GM19372 (cell line): ENCODE results near the gene SLC5A2.
"Not testable (repeated sequence)": the region's sequence is repeated elsewhere in the genome, so short reads cannot be mapped to it uniquely, and the experiment has no call there.

ENCODE experiments used
- ATAC-seq: cut with Tn5 transposase; IDR thresholded peaks from one replicate; pipeline ENCODE4 v1.9.1; 2021; ENCODE audit warnings: mild to moderate bottlenecking, low read depth, moderate library complexity; ENCODE audit not compliant: unreplicated experiment

The SLC5A2 gene

GRCh38 chr16:31474773-31475738 lies 7.9 kb upstream of the SLC5A2 start:
- no peak for ATAC-seq

- ATAC-seq, result no peak
Observed at GRCh38 chr16:31475946-31476302, 7.0 kb upstream of the SLC5A2 start.

DNA sequence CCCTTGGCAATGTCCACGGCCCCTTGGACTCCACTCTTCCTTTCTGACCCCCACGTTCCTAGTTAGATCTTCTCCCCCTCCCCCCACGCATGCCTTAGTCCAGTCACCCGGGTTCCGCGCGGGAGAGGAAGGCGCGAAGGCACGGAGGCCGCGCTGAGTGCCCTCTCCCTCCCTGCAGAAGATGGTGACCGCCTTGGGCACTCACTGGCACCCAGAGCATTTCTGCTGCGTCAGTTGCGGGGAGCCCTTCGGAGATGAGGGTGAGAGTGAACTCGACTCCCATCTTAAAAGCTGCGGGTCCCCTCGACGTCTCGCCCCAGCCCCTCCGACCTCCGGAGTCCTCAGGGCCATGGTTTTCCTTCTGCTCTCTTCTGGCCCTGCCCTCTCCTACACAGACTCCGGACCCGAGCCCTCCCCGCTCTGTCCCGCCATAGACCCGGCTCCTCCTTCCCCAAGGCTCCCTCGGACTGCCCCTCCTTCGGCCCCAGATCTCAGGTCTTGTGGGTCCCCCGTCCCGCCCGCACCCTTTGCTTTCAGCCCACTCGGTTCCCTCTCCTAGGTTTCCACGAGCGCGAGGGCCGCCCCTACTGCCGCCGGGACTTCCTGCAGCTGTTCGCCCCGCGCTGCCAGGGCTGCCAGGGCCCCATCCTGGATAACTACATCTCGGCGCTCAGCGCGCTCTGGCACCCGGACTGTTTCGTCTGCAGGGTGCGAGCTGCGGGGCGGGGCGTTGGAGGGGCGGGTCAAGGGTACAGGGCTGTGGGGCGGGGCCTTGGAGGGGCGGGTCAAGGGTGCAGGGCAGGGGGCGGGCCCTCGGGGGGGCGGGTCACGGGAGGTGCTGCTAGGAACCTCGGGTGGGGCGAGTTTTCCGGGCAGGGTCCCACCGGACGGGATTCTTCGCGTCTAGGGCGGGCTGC lies 6.4 kb upstream of the SLC5A2 start:
- no peak for ATAC-seq

GRCh38 chr16:31477220-31478216 lies 5.4 kb upstream of the SLC5A2 start:
- no peak for ATAC-seq

GRCh38 chr16:31478956-31479355 lies 4.0 kb upstream of the SLC5A2 start:
- ATAC-seq, result no peak

- ATAC-seq, result no peak
Observed at GRCh38 chr16:31479751-31480150, 3.2 kb upstream of the SLC5A2 start.

- ATAC-seq, result no peak
Observed at GRCh38 chr16:31480851-31481536, 1.9 kb upstream of the SLC5A2 start.

DNA sequence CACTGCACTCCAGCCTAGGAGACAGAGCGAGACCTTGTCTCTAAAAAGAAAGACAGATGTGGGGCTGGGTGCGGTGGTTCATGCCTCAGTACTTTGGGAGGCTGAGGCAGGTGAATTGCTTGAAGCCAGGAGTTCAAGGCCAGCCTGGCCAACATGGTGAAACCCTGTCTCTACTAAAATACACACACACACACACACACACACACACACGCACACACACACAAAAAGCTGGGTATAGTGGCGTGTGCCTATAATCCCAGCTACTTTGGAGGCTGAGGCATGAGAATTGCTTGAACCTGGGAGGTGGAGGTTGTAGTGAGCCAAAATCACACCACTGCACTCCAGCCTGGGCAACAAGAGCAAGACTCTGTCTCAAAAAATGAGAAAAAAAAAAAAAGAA lies 1.1 kb downstream of the SLC5A2 start:
- ATAC-seq, result not testable (repeated sequence)

DNA sequence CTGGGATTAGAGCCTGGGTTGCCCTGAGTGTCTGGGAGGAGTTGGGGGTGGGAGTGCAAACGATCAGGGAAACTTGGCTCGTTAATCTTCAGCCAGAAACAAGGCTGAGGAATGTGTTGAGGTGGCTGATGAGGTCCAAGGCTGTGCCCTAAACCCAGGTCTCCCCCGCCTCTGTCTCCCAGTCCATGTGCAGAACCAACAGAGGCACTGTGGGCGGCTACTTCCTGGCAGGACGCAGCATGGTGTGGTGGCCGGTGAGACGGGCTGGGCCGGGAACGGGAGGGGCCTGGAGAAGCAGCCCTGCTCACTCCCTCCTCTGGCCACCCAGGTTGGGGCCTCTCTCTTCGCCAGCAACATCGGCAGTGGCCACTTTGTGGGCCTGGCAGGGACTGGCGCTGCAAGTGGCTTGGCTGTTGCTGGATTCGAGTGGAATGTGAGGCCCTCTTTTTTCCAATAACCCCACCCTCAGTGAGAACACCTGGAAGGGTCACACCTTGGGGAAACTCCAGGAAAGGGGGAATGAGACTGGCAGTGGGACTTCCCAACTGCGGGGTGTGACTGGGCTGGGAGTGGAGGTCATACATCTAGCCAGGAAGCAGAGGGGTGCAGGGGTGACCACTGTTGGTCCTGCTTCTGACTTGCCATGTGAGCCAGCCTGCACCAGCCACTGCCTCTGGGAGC lies 1.7 kb downstream of the SLC5A2 start:
- no peak for ATAC-seq

DNA sequence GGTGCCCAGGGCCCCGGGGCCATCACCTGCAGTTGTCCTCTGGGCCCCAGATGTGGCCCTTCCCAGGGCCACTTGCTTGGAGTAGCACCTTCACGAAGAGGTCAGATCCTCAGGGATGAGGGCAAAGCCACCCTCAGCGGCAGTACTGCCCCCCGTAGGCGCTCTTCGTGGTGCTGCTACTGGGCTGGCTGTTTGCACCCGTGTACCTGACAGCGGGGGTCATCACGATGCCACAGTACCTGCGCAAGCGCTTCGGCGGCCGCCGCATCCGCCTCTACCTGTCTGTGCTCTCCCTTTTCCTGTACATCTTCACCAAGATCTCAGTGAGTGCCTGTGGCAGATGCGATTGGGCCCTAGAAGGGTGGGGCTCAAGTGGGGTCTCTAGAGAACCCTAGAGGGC lies 2.6 kb downstream of the SLC5A2 start:
- no peak for ATAC-seq

DNA sequence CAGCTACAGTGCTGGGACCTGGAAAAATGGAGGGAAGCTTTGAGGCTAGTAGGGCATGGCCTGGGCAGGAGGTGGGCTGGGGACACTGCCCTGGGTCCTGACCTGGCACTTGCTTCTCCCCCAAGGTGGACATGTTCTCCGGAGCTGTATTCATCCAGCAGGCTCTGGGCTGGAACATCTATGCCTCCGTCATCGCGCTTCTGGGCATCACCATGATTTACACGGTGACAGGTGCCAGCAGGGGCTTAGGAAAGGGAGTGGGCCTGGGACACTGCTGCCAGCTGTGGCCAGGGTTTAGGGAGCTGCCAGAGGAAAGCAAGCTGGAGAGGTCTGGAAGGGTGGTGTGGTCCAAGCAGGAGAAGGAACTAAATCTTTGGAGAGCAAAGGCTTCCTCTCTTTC lies 3.1 kb downstream of the SLC5A2 start:
- ATAC-seq, result no peak

DNA sequence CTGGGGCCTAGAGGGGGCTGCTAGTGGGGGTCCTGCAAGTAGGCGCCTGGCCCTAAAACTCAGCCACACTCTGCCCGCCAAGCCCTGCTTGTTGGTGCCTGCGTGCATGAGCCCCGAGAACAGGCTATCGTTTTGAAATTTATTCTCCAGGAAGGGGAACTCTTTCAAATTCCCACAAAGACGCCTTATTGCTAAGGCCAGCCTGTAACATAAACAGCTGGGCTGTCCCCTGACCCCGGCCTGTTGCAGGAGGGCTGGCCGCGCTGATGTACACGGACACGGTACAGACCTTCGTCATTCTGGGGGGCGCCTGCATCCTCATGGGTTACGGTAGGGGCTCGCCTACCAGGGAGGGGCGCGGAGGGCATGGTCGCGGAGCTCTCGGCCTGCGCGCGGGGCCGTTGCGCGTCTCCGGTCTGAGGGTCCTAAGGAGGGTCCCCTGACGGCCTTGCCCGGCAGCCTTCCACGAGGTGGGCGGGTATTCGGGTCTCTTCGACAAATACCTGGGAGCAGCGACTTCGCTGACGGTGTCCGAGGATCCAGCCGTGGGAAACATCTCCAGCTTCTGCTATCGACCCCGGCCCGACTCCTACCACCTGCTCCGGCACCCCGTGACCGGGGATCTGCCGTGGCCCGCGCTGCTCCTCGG lies 4.3 kb downstream of the SLC5A2 start:
- ATAC-seq, result peak; percentile 16

GRCh38 chr16:31487720-31488467 lies 5.0 kb downstream of the SLC5A2 start:
- peak; percentile 77 for ATAC-seq

DNA sequence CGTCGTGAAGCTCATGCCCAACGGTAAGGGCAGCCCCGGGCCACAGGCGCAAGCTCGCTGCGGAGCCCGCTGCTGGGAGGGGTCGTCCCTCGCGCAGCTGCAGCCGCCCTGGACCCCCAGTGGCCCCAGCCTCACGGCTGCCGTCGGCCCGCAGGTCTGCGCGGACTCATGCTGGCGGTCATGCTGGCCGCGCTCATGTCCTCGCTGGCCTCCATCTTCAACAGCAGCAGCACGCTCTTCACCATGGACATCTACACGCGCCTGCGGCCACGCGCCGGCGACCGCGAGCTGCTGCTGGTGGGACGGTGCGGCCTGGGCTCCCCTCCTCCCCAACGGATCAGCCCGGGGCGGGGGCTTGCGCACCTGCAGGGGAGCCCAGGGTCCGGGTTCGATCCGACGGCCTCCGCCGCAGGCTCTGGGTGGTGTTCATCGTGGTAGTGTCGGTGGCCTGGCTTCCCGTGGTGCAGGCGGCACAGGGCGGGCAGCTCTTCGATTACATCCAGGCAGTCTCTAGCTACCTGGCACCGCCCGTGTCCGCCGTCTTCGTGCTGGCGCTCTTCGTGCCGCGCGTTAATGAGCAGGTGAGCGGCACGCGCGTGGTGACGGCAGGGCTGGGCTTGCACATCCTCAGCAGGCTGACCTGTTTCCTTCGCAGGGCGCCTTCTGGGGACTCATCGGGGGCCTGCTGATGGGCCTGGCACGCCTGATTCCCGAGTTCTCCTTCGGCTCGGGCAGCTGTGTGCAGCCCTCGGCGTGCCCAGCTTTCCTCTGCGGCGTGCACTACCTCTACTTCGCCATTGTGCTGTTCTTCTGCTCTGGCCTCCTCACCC lies 5.8 kb downstream of the SLC5A2 start:
- no peak for ATAC-seq

- no peak for ATAC-seq
Observed at GRCh38 chr16:31489298-31489564, 6.3 kb downstream of the SLC5A2 start.

DNA sequence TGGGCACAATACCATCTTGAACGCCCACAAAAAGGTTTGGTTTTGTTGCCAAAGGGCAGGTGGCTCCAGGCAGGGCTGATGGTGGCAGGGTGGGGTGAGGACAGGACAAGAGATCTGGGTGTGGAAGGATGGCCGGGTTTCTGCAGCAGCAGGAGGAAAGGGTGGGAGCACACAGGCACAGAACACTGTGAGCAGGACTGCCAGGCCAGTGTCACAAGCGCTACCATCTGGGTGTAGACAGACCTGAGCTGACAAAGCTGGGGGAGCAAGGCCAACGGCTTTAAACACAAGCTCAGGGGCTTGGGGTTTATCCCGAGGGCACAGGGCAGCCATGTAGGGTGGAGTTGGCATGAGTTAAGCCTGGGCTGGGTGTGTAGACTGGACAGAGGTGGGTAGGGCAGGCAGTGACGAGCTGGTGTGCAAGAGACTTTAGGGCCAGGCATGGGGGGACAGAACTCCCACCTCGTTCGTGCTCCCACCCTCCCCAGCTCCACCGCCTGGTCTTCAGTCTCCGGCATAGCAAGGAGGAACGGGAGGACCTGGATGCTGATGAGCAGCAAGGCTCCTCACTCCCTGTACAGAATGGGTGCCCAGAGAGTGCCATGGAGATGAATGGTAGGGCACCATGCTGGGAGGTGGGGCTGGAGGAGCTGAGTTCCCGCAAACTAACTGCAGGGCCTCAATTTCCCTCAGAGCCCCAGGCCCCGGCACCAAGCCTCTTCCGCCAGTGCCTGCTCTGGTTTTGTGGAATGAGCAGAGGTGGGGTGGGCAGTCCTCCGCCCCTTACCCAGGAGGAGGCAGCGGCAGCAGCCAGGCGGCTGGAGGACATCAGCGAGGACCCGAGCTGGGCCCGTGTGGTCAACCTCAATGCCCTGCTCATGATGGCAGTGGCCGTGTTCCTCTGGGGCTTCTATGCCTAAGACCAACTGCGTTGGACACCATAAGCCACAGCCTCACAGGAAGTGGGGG lies 7.0 kb downstream of the SLC5A2 start:
- ATAC-seq, result no peak
